KMS-11 (cell line): ENCODE results near the gene MYO16.

ENCODE experiments used
- H2AFZ ChIP-seq: fragments of 200-600 bp; sonication (generic); 2 replicates; pipeline ENCODE4 v1.6.1; 2016; ENCODE audit warnings: antibody characterized with exemption, mixed run types, low read depth
- H3K27ac ChIP-seq: fragments of 200-600 bp; sonication (generic); 2 replicates; pipeline ENCODE4 v1.6.1; 2016; ENCODE audit warnings: mild to moderate bottlenecking, mixed run types
- H3K27me3 ChIP-seq: fragments of 200-600 bp; sonication (generic); 2 replicates; pipeline ENCODE4 v1.6.1; 2017; ENCODE audit warnings: mild to moderate bottlenecking, low read depth, mixed run types, moderate library complexity; ENCODE audit not compliant: insufficient read depth
- H3K36me3 ChIP-seq: fragments of 200-600 bp; sonication (generic); 2 replicates; pipeline ENCODE4 v1.6.1; 2017; ENCODE audit warnings: mild to moderate bottlenecking, mixed run types; ENCODE audit not compliant: insufficient read depth
- H3K4me1 ChIP-seq: fragments of 200-600 bp; sonication (generic); 2 replicates; pipeline ENCODE4 v1.6.1; 2016; ENCODE audit warnings: mild to moderate bottlenecking, low read depth, mixed run types; ENCODE audit not compliant: poor library complexity, severe bottlenecking
- H3K4me2 ChIP-seq: fragments of 200-600 bp; sonication (generic); 2 replicates; pipeline ENCODE4 v1.7.0; 2016; ENCODE audit warnings: mild to moderate bottlenecking, mixed run types
- H3K4me3 ChIP-seq: fragments of 200-600 bp; sonication (generic); IDR thresholded peaks from 2 replicates; pipeline ENCODE4 v1.6.1; 2017; ENCODE audit warnings: low read depth, low read length, mixed read lengths; ENCODE audit not compliant: insufficient read depth
- H3K79me2 ChIP-seq: fragments of 200-600 bp; sonication (generic); 2 replicates; pipeline ENCODE4 v1.6.1; 2016; ENCODE audit warnings: low read depth, mixed run types; ENCODE audit not compliant: insufficient read depth
- H3K9ac ChIP-seq: fragments of 200-600 bp; sonication (generic); 2 replicates; pipeline ENCODE4 v1.6.1; 2016; ENCODE audit warnings: mild to moderate bottlenecking, mixed run types
- H4K20me1 ChIP-seq: fragments of 200-600 bp; sonication (generic); 2 replicates; pipeline ENCODE4 v1.6.1; 2016; ENCODE audit warnings: mild to moderate bottlenecking, mixed run types; ENCODE audit not compliant: insufficient read depth
- CTCF ChIP-seq: fragments of 200-600 bp; sonication (generic); conservative IDR thresholded peaks from 2 replicates; pipeline ENCODE4 v1.6.1; 2017; ENCODE audit warnings: low read depth, mild to moderate bottlenecking, antibody characterized with exemption, low read length, moderate library complexity, mixed read lengths

MYO16 gene

DNA sequence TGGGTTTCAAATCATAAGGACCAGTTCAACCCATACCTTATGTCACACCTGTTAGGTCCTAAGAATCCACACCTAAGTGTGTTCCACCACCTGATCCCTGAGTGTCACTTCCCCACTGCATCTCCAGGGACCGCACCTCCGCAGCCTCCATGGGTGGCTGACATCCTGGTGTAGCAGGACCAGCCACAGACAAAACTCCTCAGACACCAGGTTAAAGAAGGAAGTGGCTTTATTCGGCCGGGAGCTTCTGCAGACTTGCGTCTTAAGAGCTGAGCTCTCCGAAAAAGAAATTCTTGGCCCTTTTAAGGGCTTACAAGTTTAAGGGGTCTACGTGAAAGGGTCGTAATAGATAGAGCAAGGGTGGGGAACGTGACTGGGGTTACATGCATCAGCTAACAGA, 509.9 kb downstream of the MYO16 start:
- H3K79me2 ChIP-seq = no peaks in the 10 kb centered on the region
- H3K27me3 ChIP-seq = no peaks in the 10 kb centered on the region
- H4K20me1 ChIP-seq = no peaks in the 10 kb centered on the region
- no peaks in the 10 kb centered on the region for H3K36me3 ChIP-seq
- no peak overlapping the region for H3K4me3 ChIP-seq
- no peaks in the 10 kb centered on the region for H3K4me1 ChIP-seq
- H3K9ac ChIP-seq = no peak overlapping the region
- H3K27ac ChIP-seq = no peak overlapping the region
- TF ChIP-seq CTCF = no peak
- H2AFZ ChIP-seq = no peak overlapping the region
- H3K4me2 ChIP-seq = no peak overlapping the region

- no peaks in the 10 kb centered on the region for H3K79me2 ChIP-seq
- H4K20me1 ChIP-seq = no peaks in the 10 kb centered on the region
- no peak for TF ChIP-seq CTCF
- no peaks in the 10 kb centered on the region for H3K4me1 ChIP-seq
- H3K4me3 ChIP-seq = no peak overlapping the region
- H3K36me3 ChIP-seq = no peaks in the 10 kb centered on the region
- H3K4me2 ChIP-seq = no peak overlapping the region
- no peaks in the 10 kb centered on the region for H3K27me3 ChIP-seq
- no peak overlapping the region for H3K9ac ChIP-seq
- no peak overlapping the region for H3K27ac ChIP-seq
- H2AFZ ChIP-seq = no peak overlapping the region
These were observed 510.6 kb downstream of the MYO16 start for GRCh38 chr13:109140054-109140453.

DNA sequence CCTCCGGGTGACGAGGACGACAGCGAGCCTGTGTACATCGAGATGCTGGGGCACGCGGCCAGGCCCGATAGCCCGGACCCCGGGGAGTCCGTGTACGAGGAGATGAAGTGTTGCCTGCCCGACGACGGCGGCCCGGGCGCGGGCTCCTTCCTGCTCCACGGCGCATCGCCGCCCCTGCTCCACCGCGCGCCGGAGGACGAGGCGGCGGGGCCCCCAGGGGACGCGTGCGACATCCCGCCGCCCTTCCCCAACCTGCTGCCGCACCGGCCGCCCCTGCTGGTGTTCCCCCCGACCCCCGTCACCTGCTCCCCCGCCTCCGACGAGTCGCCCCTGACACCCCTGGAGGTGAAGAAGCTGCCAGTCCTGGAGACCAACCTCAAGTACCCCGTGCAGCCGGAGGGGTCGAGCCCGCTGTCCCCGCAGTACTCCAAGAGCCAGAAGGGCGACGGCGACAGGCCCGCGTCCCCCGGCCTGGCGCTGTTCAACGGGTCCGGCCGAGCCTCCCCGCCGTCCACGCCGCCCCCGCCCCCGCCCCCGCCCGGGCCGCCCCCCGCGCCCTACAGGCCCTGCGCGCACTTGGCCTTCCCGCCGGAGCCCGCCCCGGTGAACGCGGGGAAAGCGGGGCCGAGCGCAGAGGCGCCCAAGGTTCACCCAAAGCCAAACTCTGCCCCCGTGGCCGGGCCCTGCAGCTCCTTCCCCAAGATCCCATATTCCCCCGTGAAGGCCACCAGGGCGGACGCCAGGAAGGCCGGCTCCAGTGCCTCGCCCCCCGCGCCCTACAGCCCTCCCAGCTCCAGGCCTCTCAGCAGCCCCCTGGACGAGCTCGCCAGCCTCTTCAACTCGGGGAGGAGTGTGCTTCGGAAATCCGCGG, 511.3 kb downstream of the MYO16 start:
- TF ChIP-seq CTCF = no peak
- H4K20me1 ChIP-seq = no peaks in the 10 kb centered on the region
- H3K9ac ChIP-seq = no peak overlapping the region
- H3K4me2 ChIP-seq = no peak overlapping the region
- no peak overlapping the region for H3K27ac ChIP-seq
- no peaks in the 10 kb centered on the region for H3K36me3 ChIP-seq
- H3K4me3 ChIP-seq = no peak overlapping the region
- no peaks in the 10 kb centered on the region for H3K27me3 ChIP-seq
- H2AFZ ChIP-seq = no peak overlapping the region
- H3K4me1 ChIP-seq = no peaks in the 10 kb centered on the region
- no peaks in the 10 kb centered on the region for H3K79me2 ChIP-seq

- no peak overlapping the region for H2AFZ ChIP-seq
- no peaks in the 10 kb centered on the region for H3K4me1 ChIP-seq
- H4K20me1 ChIP-seq = no peaks in the 10 kb centered on the region
- H3K9ac ChIP-seq = no peak overlapping the region
- H3K27me3 ChIP-seq = no peaks in the 10 kb centered on the region
- no peaks in the 10 kb centered on the region for H3K36me3 ChIP-seq
- TF ChIP-seq CTCF = no peak
- no peak overlapping the region for H3K4me2 ChIP-seq
- H3K4me3 ChIP-seq = no peak overlapping the region
- H3K27ac ChIP-seq = no peak overlapping the region
- no peaks in the 10 kb centered on the region for H3K79me2 ChIP-seq
These were observed 512.3 kb downstream of the MYO16 start for GRCh38 chr13:109141706-109142105.
